SU-DHL-6 (cell line): ENCODE data around the gene RGS16.

Source experiments
- H2AFZ ChIP-seq: fragments of 200-600 bp; sonication (generic); 2 replicates; pipeline ENCODE4 v1.6.1; 2014; ENCODE audit warnings: low read depth, mild to moderate bottlenecking, moderate library complexity, mixed read lengths, antibody characterized with exemption, low read length; ENCODE audit not compliant: severe bottlenecking
- H3F3A ChIP-seq: fragments of 200-600 bp; shearing (Covaris generic); 2 replicates; pipeline ENCODE4 v1.6.0; 2016; ENCODE audit warnings: antibody characterized with exemption, mild to moderate bottlenecking; ENCODE audit not compliant: insufficient read depth
- H3K27ac ChIP-seq: fragments of 200-600 bp; sonication (generic); 2 replicates; pipeline ENCODE4 v1.5.1; 2016; ENCODE audit warnings: low read depth, mild to moderate bottlenecking, low read length, moderate library complexity, mixed read lengths
- H3K27me3 ChIP-seq: fragments of 200-600 bp; sonication (generic), shearing (Covaris generic); 2 replicates; pipeline ENCODE4 v1.6.0; 2014; ENCODE audit warnings: mild to moderate bottlenecking, low read length
- H3K36me3 ChIP-seq: fragments of 200-600 bp; sonication (generic); 2 replicates; pipeline ENCODE4 v1.6.1; 2014; ENCODE audit warnings: mild to moderate bottlenecking, low read length, mixed read lengths
- H3K4me2 ChIP-seq: fragments of 300-600, 200-600 bp; shearing (Covaris generic), sonication (generic); 2 replicates; pipeline ENCODE4 v1.6.0; 2014; ENCODE audit warnings: low read length, low read depth, mild to moderate bottlenecking; ENCODE audit not compliant: poor library complexity, severe bottlenecking
- H3K4me3 ChIP-seq: fragments of 200-600 bp; sonication (generic); 2 replicates; pipeline ENCODE4 v1.5.1; 2014; ENCODE audit warnings: antibody characterized with exemption, low read length, mild to moderate bottlenecking, mixed read lengths; ENCODE audit not compliant: insufficient read depth, poor library complexity, severe bottlenecking
- H3K79me2 ChIP-seq: fragments of 200-600 bp; sonication (generic); 2 replicates; pipeline ENCODE4 v1.6.1; 2014; ENCODE audit warnings: mild to moderate bottlenecking, low read length, moderate library complexity; ENCODE audit not compliant: insufficient read depth
- H3K9ac ChIP-seq: fragments of 200-600 bp; sonication (generic); 2 replicates; pipeline ENCODE4 v1.7.0; 2014; ENCODE audit warnings: mild to moderate bottlenecking, low read length
- H3K9me2 ChIP-seq: fragments of 200-600 bp; sonication (generic); replicated peaks from 2 replicates; pipeline ENCODE4 v1.6.1; 2014; ENCODE audit warnings: low read length; ENCODE audit not compliant: insufficient read depth
- H3K9me3 ChIP-seq: fragments of 200-600 bp; sonication (generic); 2 replicates; pipeline ENCODE4 v1.6.1; 2014; ENCODE audit warnings: low read length, mixed read lengths; ENCODE audit not compliant: insufficient read depth
- H4K20me1 ChIP-seq: fragments of 200-600 bp; sonication (generic); 2 replicates; pipeline ENCODE4 v1.6.1; 2014; ENCODE audit warnings: low read depth, mild to moderate bottlenecking, antibody characterized with exemption, low read length, moderate library complexity, mixed read lengths
- EZH2phosphoT487 ChIP-seq: fragments of 200-600 bp; sonication (generic), shearing (Covaris generic); conservative IDR thresholded peaks from 2 replicates; pipeline ENCODE4 v1.6.1; 2018; ENCODE audit warnings: mild to moderate bottlenecking, antibody characterized with exemption, low read length, moderate library complexity, mixed read lengths
- TF ChIP-seq, protein P1 (sequence below): fragments of 200-600 bp; sonication (generic); IDR thresholded peaks from one replicate; pipeline ENCODE4 v1.5.1; 2017; ENCODE audit warnings: antibody characterized with exemption, mild to moderate bottlenecking, low read length, moderate library complexity; ENCODE audit not compliant: insufficient read depth, poor library complexity, severe bottlenecking

Gene RGS16

DNA sequence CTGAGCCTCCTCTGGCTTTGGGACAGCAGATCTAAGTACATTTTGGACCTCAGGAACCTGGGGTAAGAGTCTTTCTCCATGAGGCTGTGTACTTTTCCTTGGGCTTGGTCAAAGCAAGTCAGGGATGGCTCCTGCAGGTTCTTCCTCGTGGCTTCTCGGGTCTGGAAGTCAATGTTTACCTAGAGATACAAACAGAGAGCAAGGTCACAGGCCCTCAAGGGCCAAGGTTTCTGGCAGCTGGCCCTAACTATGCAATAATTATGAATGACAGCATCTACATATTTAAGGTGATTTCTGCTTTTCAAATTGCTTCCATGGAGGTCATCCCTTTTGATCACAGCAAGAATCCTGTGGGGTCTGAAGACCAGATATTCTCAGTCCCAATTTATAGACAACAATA is 42.5 kb upstream of the RGS16 start:
- H3K9ac ChIP-seq, result no peak overlapping the region
- H3K27ac ChIP-seq, result no peak overlapping the region
- no peaks in the 10 kb centered on the region for H4K20me1 ChIP-seq
- no peak overlapping the region for H3K4me3 ChIP-seq
- peaks cover 6% of the 10 kb centered on the region; the same call in 1 of the 2 replicates for H3F3A ChIP-seq
- H3K79me2 ChIP-seq, result no peaks in the 10 kb centered on the region
- H2AFZ ChIP-seq, result no peak overlapping the region
- TF ChIP-seq, protein P1, sequence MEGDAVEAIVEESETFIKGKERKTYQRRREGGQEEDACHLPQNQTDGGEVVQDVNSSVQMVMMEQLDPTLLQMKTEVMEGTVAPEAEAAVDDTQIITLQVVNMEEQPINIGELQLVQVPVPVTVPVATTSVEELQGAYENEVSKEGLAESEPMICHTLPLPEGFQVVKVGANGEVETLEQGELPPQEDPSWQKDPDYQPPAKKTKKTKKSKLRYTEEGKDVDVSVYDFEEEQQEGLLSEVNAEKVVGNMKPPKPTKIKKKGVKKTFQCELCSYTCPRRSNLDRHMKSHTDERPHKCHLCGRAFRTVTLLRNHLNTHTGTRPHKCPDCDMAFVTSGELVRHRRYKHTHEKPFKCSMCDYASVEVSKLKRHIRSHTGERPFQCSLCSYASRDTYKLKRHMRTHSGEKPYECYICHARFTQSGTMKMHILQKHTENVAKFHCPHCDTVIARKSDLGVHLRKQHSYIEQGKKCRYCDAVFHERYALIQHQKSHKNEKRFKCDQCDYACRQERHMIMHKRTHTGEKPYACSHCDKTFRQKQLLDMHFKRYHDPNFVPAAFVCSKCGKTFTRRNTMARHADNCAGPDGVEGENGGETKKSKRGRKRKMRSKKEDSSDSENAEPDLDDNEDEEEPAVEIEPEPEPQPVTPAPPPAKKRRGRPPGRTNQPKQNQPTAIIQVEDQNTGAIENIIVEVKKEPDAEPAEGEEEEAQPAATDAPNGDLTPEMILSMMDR, result no peak
- no peak for TF ChIP-seq EZH2phosphoT487
- no peaks in the 10 kb centered on the region for H3K9me2 ChIP-seq
- H3K4me2 ChIP-seq, result no peak overlapping the region
- H3K9me3 ChIP-seq, result no peaks in the 10 kb centered on the region
- no peaks in the 10 kb centered on the region for H3K27me3 ChIP-seq
- H3K36me3 ChIP-seq, result no peaks in the 10 kb centered on the region

DNA sequence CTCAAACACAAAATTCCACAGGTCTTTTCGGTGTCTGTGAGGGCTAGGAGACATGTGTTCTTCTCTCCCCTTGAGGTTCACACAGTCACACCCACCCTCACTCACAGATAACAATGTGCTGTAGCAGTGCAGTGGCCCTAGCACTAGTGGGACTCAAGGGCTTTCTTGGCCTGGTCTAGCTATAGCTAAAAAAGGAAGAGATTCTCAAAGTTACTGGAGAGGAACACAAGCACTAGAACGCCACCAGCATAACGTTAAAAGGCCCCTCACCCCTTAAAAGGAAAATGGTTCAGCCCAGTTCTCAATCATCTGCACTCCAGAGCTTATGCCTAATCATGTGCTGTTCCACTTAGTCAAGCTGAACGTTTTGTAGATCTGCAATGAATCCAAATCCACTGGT is 40.7 kb upstream of the RGS16 start:
- Histone ChIP-seq H2AFZ (no peak overlapping the region), H3K9me2 (no peaks in the 10 kb centered on the region), H3K27ac (no peak overlapping the region)

DNA sequence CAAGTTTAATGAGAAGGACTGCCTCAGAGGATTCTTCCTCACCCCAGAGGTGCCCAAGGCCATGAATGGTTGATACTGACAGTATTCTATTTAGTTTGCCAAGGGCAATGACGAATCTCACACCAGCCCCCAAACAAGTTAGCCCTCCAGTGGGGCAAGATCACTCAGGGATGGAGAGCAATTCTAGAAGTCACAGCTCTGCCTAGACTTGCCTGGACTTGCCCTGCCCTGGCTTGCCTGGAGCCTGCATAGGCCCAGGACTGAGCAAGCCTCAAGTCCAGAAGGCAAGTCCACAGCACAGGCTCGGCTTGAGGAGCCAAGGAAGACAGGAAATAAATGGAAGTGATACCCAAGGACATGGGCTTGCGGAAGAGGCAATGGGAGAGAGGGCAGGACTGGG is 39.5 kb upstream of the RGS16 start:
- Histone ChIP-seq H3K27me3 (no peaks in the 10 kb centered on the region), H3K4me2 (no peak overlapping the region), H3K9me2 (no peaks in the 10 kb centered on the region), H4K20me1 (no peaks in the 10 kb centered on the region), H3K27ac (no peak overlapping the region), H3K9ac (no peak overlapping the region), H3K9me3 (no peaks in the 10 kb centered on the region), H3K4me3 (no peak overlapping the region), H3K36me3 (no peaks in the 10 kb centered on the region), H3F3A (peaks cover 6% of the 10 kb centered on the region; the same call in 1 of the 2 replicates), H3K79me2 (no peaks in the 10 kb centered on the region), H2AFZ (no peak overlapping the region)
- TF ChIP-seq, protein P1, result no peak
- TF ChIP-seq EZH2phosphoT487, result no peak

More for the DNA sequence above, 40.7 kb upstream of the RGS16 start:
- Histone ChIP-seq H3K36me3 (no peaks in the 10 kb centered on the region), H3F3A (peaks cover 6% of the 10 kb centered on the region; the same call in 1 of the 2 replicates), H4K20me1 (no peaks in the 10 kb centered on the region), H3K4me2 (no peak overlapping the region), H3K9me3 (no peaks in the 10 kb centered on the region), H3K9ac (no peak overlapping the region), H3K79me2 (no peaks in the 10 kb centered on the region), H3K27me3 (no peaks in the 10 kb centered on the region), H3K4me3 (no peak overlapping the region)
- no peak for TF ChIP-seq EZH2phosphoT487
- TF ChIP-seq, protein P1, result no peak

DNA sequence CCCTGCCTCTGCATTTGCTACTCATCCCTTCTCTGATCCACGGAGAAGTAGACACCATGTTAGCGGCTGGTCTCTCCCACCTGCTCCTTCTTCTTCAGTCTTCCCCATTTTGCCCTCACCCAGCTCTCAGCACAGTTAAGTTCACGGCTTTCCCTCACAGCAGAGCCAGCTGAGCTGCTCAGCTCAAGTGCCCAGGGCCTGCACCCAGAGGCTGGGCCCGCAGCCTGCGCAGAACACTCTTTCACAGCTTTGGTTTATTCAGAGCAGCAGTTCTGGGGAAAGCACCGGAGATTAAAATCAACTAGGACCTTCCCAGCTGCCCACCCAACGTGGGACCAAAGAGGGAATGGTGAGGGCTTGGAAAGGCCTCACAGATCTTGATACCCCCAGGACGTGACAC is 38.3 kb upstream of the RGS16 start:
- H3K27ac ChIP-seq, result no peak overlapping the region
- H4K20me1 ChIP-seq, result no peaks in the 10 kb centered on the region
- H3K27me3 ChIP-seq, result no peaks in the 10 kb centered on the region
- H3F3A ChIP-seq, result no peaks in the 10 kb centered on the region; the same call in 1 of the 2 replicates
- H3K36me3 ChIP-seq, result no peaks in the 10 kb centered on the region
- H3K9me2 ChIP-seq, result no peaks in the 10 kb centered on the region
- no peaks in the 10 kb centered on the region for H3K9me3 ChIP-seq
- H3K9ac ChIP-seq, result no peak overlapping the region
- H3K4me3 ChIP-seq, result no peak overlapping the region
- H2AFZ ChIP-seq, result no peak overlapping the region
- TF ChIP-seq, protein P1, result no peak
- no peak for TF ChIP-seq EZH2phosphoT487
- no peak overlapping the region for H3K4me2 ChIP-seq
- no peaks in the 10 kb centered on the region for H3K79me2 ChIP-seq
